ENCODE results near the gene SCUBE3. TPM values are rescaled to one million over a fixed set of nuclear protein-coding genes. Genes with fewer than 3 reads are reported as not detected.

Gene SCUBE3
- total and polyA plus RNA-seq, 2 of the 13 experiments (the other 11 are each of a cell fraction or from before 2014, with no cell fraction given), result not detected

DNA sequence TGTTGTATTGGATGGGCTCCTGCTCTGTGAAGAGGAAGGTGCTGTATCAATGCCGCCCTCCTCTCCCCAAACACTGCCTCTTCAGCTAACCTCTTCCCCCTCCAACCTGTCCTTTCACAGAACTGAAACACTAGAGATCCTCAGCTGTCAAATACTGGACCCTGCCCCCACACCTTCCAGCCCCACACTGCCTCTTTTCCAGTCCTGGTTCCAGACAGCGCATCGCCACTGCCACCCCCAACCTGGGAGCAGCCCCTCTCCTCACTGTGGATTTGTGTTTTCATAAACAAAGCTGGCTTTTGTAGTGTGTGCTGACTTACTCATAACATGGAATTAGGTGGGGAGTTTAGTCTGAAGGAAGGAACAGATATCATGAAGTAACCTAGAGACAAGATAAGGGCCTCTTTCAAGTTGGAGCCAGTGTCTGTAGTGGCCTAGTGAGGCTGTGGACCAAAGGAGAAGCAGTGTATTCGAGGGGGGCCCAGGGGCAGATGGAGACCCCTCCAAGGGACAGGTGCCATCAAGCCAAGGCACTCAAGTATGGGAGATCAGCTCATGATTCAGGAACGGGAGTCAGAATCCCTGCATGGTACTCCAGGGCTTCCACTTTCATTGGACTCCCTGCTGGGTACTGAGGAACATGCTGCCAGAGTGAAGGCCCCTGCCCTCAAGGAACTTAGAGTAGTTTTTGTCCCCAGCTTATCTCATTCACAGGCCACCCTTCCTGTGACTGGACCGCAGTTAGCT lies 2.1 kb downstream of the SCUBE3 start:
- ATAC-seq (no peak), FAIRE-seq (no peak), DNase-seq (ENCODE audit: low spot score) (no peak)
- H3K9me3 ChIP-seq (ENCODE audit: low read length), result no peaks in the 10 kb centered on the region
- no peak overlapping the region for H2AFZ ChIP-seq (ENCODE audit: low read length)
- ChIA-PET CTCF (ENCODE audit: low intra/inter-chr PET ratio, low total read pairs) (no interaction called here), POLR2A (no interaction called here)
- WGBS (ENCODE audit: low lambda C conversion rate), result 58% methylated on average over 6 of the region's 6 CpGs
- TF ChIP-seq, protein P1, sequence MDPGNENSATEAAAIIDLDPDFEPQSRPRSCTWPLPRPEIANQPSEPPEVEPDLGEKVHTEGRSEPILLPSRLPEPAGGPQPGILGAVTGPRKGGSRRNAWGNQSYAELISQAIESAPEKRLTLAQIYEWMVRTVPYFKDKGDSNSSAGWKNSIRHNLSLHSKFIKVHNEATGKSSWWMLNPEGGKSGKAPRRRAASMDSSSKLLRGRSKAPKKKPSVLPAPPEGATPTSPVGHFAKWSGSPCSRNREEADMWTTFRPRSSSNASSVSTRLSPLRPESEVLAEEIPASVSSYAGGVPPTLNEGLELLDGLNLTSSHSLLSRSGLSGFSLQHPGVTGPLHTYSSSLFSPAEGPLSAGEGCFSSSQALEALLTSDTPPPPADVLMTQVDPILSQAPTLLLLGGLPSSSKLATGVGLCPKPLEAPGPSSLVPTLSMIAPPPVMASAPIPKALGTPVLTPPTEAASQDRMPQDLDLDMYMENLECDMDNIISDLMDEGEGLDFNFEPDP (CRISPR knock-in tag; conservative IDR thresholded peaks at IDR 0.05), result 0 out of 2 replicates have a peak, but pooled peaks have one; percentile 65
- TF ChIP-seq ZFP41 (CRISPR knock-in tag; IDR thresholded peaks at IDR 0.05; ENCODE audit: borderline replicate concordance) (no peak), MEIS2 (CRISPR knock-in tag; IDR thresholded peaks at IDR 0.05) (no peak)
- TF ChIP-seq, protein P2, sequence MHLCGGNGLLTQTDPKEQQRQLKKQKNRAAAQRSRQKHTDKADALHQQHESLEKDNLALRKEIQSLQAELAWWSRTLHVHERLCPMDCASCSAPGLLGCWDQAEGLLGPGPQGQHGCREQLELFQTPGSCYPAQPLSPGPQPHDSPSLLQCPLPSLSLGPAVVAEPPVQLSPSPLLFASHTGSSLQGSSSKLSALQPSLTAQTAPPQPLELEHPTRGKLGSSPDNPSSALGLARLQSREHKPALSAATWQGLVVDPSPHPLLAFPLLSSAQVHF (CRISPR knock-in tag; IDR thresholded peaks at IDR 0.05), result no peak
- 0 out of 2 replicates have a peak, but pooled peaks cover 13% of the 10 kb centered on the region for H3K4me1 ChIP-seq (ENCODE audit: insufficient read depth, low read length)
- H3K4me3 ChIP-seq (replicated peaks in 1 of 3; ENCODE audit: insufficient read depth in 1 of 3, low read depth in 2 of 3, low read length in 3 of 3), result no peak overlapping the region
- no peak overlapping the region for H3K9ac ChIP-seq (ENCODE audit: insufficient read depth, low read depth, low read length)
- no peak overlapping the region for H3K27ac ChIP-seq (ENCODE audit: extremely low read length, insufficient read depth, low read length)
- intact Hi-C loops (cut with micrococcal nuclease; ENCODE audit: unreplicated experiment) (no loop called here), in situ Hi-C loops (cut with HindIII; ENCODE audit: extremely low pct_ligation_motif_present, low pct_unique_long_range_greater_than_20kb) (no loop called here)
- H3K36me3 ChIP-seq (replicated peaks in 1 of 2; ENCODE audit: control insufficient read depth in 1 of 2, insufficient read depth in 2 of 2, low read length in 2 of 2), result no peaks in the 10 kb centered on the region
- BruUV-seq (replicated peaks), result no TSS peak
- H3K79me2 ChIP-seq (ENCODE audit: insufficient read depth, low read length), result no peaks in the 10 kb centered on the region
- H3K4me2 ChIP-seq (ENCODE audit: low read depth, low read length), result no peak overlapping the region
- H3K27me3 ChIP-seq (ENCODE audit: control insufficient read depth in 1 of 2, insufficient read depth in 2 of 2, low read length in 2 of 2), result peaks cover 17 to 72% of the 10 kb centered on the region in 2 experiments; a peak in 4 of 5 replicates
- H4K20me1 ChIP-seq (ENCODE audit: insufficient read depth, low read length), result no peaks in the 10 kb centered on the region

DNA sequence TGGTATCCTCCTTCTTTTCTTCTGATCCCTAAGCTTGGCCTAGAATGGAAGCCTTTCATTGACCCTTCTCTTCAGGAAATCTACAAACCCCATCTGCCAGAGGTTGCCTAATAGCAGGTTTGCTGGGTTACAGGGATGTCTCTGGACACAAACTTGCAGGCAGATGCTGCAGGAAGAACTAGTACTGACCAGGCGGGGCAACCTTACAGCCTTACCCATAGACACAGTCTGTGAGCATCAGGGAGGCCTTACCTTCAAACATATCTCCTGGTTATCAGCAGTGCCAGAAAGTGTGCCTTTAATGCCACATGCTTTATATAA lies 2.6 kb downstream of the SCUBE3 start:
- Histone ChIP-seq H2AFZ (ENCODE audit: low read length) (no peak overlapping the region), H3K36me3 (replicated peaks in 1 of 2; ENCODE audit: control insufficient read depth in 1 of 2, insufficient read depth in 2 of 2, low read length in 2 of 2) (no peaks in the 10 kb centered on the region), H4K20me1 (ENCODE audit: insufficient read depth, low read length) (no peaks in the 10 kb centered on the region), H3K4me3 (replicated peaks in 1 of 3; ENCODE audit: insufficient read depth in 1 of 3, low read depth in 2 of 3, low read length in 3 of 3) (no peak overlapping the region), H3K9ac (ENCODE audit: insufficient read depth, low read depth, low read length) (no peak overlapping the region), H3K27me3 (ENCODE audit: control insufficient read depth in 1 of 2, insufficient read depth in 2 of 2, low read length in 2 of 2) (peaks cover 15 to 67% of the 10 kb centered on the region in 2 experiments; a peak in 4 of 5 replicates), H3K79me2 (ENCODE audit: insufficient read depth, low read length) (no peaks in the 10 kb centered on the region), H3K4me2 (ENCODE audit: low read depth, low read length) (no peak overlapping the region), H3K9me3 (ENCODE audit: low read length) (no peaks in the 10 kb centered on the region), H3K27ac (ENCODE audit: extremely low read length, insufficient read depth, low read length) (no peak overlapping the region), H3K4me1 (ENCODE audit: insufficient read depth, low read length) (0 out of 2 replicates have a peak, but pooled peaks cover 13% of the 10 kb centered on the region)
- WGBS (ENCODE audit: low lambda C conversion rate), result 67% methylated on average over 1 of the region's 1 CpG
- no peak for DNase-seq (ENCODE audit: low spot score)
- FAIRE-seq, result no peak
- POLR2A ChIA-PET, result no interaction called here
- no TSS peak for BruUV-seq (replicated peaks)
- intact Hi-C loops (cut with micrococcal nuclease; ENCODE audit: unreplicated experiment) (no loop called here), in situ Hi-C loops (cut with HindIII; ENCODE audit: extremely low pct_ligation_motif_present, low pct_unique_long_range_greater_than_20kb) (no loop called here)
- ATAC-seq, result no peak
- CTCF ChIA-PET (ENCODE audit: low intra/inter-chr PET ratio, low total read pairs), result no interaction called here
- no peak for TF ChIP-seq SUZ12 (IDR thresholded peaks at IDR 0.05; ENCODE audit: low read depth, low read length)
- TF ChIP-seq, protein P3, sequence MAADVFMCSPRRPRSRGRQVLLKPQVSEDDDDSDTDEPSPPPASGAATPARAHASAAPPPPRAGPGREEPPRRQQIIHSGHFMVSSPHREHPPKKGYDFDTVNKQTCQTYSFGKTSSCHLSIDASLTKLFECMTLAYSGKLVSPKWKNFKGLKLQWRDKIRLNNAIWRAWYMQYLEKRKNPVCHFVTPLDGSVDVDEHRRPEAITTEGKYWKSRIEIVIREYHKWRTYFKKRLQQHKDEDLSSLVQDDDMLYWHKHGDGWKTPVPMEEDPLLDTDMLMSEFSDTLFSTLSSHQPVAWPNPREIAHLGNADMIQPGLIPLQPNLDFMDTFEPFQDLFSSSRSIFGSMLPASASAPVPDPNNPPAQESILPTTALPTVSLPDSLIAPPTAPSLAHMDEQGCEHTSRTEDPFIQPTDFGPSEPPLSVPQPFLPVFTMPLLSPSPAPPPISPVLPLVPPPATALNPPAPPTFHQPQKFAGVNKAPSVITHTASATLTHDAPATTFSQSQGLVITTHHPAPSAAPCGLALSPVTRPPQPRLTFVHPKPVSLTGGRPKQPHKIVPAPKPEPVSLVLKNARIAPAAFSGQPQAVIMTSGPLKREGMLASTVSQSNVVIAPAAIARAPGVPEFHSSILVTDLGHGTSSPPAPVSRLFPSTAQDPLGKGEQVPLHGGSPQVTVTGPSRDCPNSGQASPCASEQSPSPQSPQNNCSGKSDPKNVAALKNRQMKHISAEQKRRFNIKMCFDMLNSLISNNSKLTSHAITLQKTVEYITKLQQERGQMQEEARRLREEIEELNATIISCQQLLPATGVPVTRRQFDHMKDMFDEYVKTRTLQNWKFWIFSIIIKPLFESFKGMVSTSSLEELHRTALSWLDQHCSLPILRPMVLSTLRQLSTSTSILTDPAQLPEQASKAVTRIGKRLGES (CRISPR knock-in tag; IDR thresholded peaks at IDR 0.05; ENCODE audit: borderline replicate concordance), result no peak
- no peak for TF ChIP-seq NCOR1 (IDR thresholded peaks at IDR 0.05; ENCODE audit: borderline replicate concordance, low read length)
- TF ChIP-seq, protein P4, sequence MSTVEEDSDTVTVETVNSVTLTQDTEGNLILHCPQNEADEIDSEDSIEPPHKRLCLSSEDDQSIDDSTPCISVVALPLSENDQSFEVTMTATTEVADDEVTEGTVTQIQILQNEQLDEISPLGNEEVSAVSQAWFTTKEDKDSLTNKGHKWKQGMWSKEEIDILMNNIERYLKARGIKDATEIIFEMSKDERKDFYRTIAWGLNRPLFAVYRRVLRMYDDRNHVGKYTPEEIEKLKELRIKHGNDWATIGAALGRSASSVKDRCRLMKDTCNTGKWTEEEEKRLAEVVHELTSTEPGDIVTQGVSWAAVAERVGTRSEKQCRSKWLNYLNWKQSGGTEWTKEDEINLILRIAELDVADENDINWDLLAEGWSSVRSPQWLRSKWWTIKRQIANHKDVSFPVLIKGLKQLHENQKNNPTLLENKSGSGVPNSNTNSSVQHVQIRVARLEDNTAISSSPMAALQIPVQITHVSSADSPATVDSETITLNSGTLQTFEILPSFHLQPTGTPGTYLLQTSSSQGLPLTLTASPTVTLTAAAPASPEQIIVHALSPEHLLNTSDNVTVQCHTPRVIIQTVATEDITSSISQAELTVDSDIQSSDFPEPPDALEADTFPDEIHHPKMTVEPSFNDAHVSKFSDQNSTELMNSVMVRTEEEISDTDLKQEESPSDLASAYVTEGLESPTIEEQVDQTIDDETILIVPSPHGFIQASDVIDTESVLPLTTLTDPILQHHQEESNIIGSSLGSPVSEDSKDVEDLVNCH (CRISPR knock-in tag; IDR thresholded peaks at IDR 0.05), result no peak
- TF ChIP-seq MIER3 (CRISPR knock-in tag; IDR thresholded peaks at IDR 0.05; ENCODE audit: borderline replicate concordance), result no peak
- no peak for TF ChIP-seq ATAD3A (CRISPR knock-in tag; IDR thresholded peaks at IDR 0.05)
